HepG2 (cell line): ENCODE measurements around the gene PARVA. TPM values are rescaled to one million over a fixed set of nuclear protein-coding genes. Genes with fewer than 3 reads are reported as not detected.

Source experiments
- CENPBD1 ChIP-seq: sonication (generic); formaldehyde crosslinking; IDR thresholded peaks from 2 replicates; pipeline ENCODE4 v1.8.0; 2022; ENCODE audit warnings: missing genetic modification reagents, low read depth, mild to moderate bottlenecking, borderline replicate concordance
- FOXA1 ChIP-seq, 2 experiments: fragments of 450-650 bp in 1 of 2; sonication (generic) in 1 of 2; formaldehyde crosslinking in 1 of 2; IDR thresholded peaks; 2 replicates each; pipeline versions ENCODE4 v1.4.0 to v1.6.1; 2016 to 2020; ENCODE audit warnings: missing genetic modification reagents in 1 of 2
- GABPB1 ChIP-seq: IDR thresholded peaks from 2 replicates; pipeline ENCODE4 v1.6.1; 2016; ENCODE audit warnings: mild to moderate bottlenecking, missing genetic modification reagents, moderate library complexity, missing compliant biosample characterization
- ZBTB33 ChIP-seq: sonication (generic); formaldehyde crosslinking; IDR thresholded peaks from 2 replicates; pipeline ENCODE4 v1.4.0; 2020; ENCODE audit warnings: missing genetic modification reagents
- ZNF749 ChIP-seq: sonication (generic); formaldehyde crosslinking; IDR thresholded peaks from 2 replicates; pipeline ENCODE4 v1.8.0; 2022; ENCODE audit warnings: mild to moderate bottlenecking, missing genetic modification reagents, moderate library complexity, borderline replicate concordance
- ZSCAN12 ChIP-seq: sonication (generic); formaldehyde crosslinking; IDR thresholded peaks from 2 replicates; pipeline ENCODE4 v1.9.0; 2021; ENCODE audit warnings: mild to moderate bottlenecking, missing genetic modification reagents
- polyA plus RNA-seq, 8 experiments: library from polyadenylated mRNA; depleted of rRNA in 3 of 8; stranded (reverse) in 7 of 8; unstranded in 1 of 8; fragments of >200 nt; fragmentation: Illumina TruSeq in 4 of 8; extraction: Trizol in 4 of 8; gene quantifications; 2 replicates each; pipeline versions ENCODE4 v1.2.1 to v1.2.3, GENCODE V29; 2011 to 2016; ENCODE audit warnings: low read depth in 4 of 8, missing spikeins in 1 of 8, mixed read lengths in 1 of 8; ENCODE audit not compliant: insufficient read depth in 1 of 8
- total RNA-seq, 5 experiments: library from RNA; depleted of rRNA; stranded (reverse); fragments of >200 nt; fragmentation: Illumina TruSeq; extraction: Trizol; gene quantifications; 2 replicates each; pipeline ENCODE4 v1.2.3, GENCODE V29; 2016; ENCODE audit warnings: low read depth in 1 of 5
- TF ChIP-seq, protein P1 (sequence below), 2 experiments: sonication (generic) in 1 of 2; formaldehyde crosslinking in 1 of 2; IDR thresholded peaks; 2 replicates each; pipeline versions ENCODE4 v1.4.0 to v1.6.1; 2018 to 2020; ENCODE audit warnings: missing genetic modification reagents in 2 of 2, borderline replicate concordance in 1 of 2, low read depth in 1 of 2, mild to moderate bottlenecking in 1 of 2, missing biosample characterization in 1 of 2

Gene PARVA
- total and polyA plus RNA-seq, 2 of the 13 experiments (the other 11 are each of a cell fraction or from before 2014, with no cell fraction given): 5.9 to 9.1 TPM

DNA sequence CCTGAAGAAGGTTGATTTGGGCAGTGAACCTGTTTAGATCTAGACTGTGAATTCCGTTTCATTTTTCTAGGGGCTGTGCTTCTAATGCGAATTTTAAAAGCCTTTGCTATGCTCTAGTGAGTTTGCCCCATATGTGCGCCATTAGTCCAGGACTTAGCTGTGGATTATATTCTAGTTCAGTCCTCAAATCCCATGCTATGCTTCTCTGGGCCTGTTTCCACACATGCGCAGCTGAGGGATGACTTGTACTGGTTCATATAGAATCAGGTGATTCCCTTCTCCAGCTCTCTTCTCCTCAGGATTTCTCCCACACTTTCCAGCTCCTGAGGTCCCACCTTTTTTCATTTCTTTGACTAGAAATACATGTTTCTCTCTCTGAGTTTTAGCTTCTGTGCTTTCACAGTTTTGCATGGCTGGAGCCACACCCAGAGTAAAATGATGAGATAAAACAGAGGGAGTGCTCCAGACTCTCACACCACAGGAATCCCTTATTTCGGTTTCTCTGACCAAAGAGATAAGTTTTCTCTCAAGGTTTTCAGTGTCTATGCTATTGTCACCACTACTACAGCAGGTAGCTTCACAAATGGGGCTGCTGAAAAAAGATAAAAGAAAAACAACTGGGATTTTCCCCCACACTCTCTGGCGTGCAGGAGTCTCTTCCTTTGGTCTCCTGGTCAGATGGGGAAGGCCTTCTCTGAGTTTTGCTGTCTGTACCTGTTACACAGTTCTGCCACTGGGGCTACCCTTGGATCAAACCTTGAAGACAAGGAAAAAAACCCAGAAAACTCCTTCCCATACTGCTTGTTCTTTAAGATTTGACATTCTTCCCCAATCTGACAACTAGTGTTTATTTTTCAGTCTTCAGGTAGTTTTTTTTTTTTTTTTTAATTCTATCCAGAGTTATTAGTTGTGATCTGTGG lies 200.6 kb downstream of the PARVA start (continued):
- no peak for TF ChIP-seq ZNF749 (CRISPR knock-in tag)
- no peak for TF ChIP-seq FOXA1 (IDR thresholded peaks at IDR 0.05)
- no peak for TF ChIP-seq FOXA1 (CRISPR knock-in tag; IDR thresholded peaks at IDR 0.05)
- no peak for TF ChIP-seq CENPBD1
- TF ChIP-seq, protein P1, sequence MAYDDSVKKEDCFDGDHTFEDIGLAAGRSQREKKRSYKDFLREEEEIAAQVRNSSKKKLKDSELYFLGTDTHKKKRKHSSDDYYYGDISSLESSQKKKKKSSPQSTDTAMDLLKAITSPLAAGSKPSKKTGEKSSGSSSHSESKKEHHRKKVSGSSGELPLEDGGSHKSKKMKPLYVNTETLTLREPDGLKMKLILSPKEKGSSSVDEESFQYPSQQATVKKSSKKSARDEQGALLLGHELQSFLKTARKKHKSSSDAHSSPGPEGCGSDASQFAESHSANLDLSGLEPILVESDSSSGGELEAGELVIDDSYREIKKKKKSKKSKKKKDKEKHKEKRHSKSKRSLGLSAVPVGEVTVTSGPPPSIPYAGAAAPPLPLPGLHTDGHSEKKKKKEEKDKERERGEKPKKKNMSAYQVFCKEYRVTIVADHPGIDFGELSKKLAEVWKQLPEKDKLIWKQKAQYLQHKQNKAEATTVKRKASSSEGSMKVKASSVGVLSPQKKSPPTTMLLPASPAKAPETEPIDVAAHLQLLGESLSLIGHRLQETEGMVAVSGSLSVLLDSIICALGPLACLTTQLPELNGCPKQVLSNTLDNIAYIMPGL (CRISPR knock-in tag; IDR thresholded peaks at IDR 0.05; ENCODE audit: borderline replicate concordance in 1 of 2, low read depth in 1 of 2): no peak
- no peak for TF ChIP-seq ZSCAN12
- TF ChIP-seq GABPB1: no peak
- no peak for TF ChIP-seq ZBTB33 (CRISPR knock-in tag)
